HepG2 (cell line): ENCODE data around the gene OGG1. TPM values are rescaled to one million over a fixed set of nuclear protein-coding genes. Genes with fewer than 3 reads are reported as not detected.

Experiments
- ATAC-seq: fragments of 200-7000 bp; cut with Tn5 transposase; 3 replicates; pipeline ENCODE4 v1.9.1; 2020; ENCODE audit warnings: mild to moderate bottlenecking, moderate library complexity
- BruUV-seq: library from RNA; stranded (reverse); fragments of 400-500 nt; replicated peaks from 2 replicates; lab custom pipeline; 2021; lab: Mats Ljungman, UMichigan
- CTCF ChIA-PET: fragments of 300-600 bp; formaldehyde crosslinking; extraction: SDS; loops from one replicate; lab custom pipeline; 2021; ENCODE audit warnings: low total read pairs, inconsistent platforms, low intra/inter-chr PET ratio; lab: Yijun Ruan, JAX
- POLR2A ChIA-PET: fragments of 350-600 bp; sonication (Branson Sonifier 250); formaldehyde crosslinking; loops from one replicate; lab custom pipeline; 2020; ENCODE audit warnings: antibody characterized with exemption, inconsistent platforms; lab: Yijun Ruan, JAX
- DNase-seq: peaks from one replicate; pipeline ENCODE4 v3.0.0-alpha.2; 2015; ENCODE audit warnings: low spot score
- FAIRE-seq: peaks from 3 replicates; lab custom pipeline; 2011; peaks lifted over from hg19 to GRCh38; lab: Jason Lieb, UNC
- H2AFZ ChIP-seq: one replicate; pipeline ENCODE4 v1.6.1; 2011; ENCODE audit warnings: low read length, inconsistent platforms
- H3K27ac ChIP-seq: fragments of 300-600 bp; 3 replicates; pipeline ENCODE4 v1.8.0; 2011; ENCODE audit warnings: mixed run types, mild to moderate bottlenecking, mixed read lengths, low read length, inconsistent platforms; ENCODE audit not compliant: insufficient read depth; ENCODE audit errors: extremely low read length
- H3K27me3 ChIP-seq, 2 experiments: fragments of 200-600 bp in 1 of 2; 2 replicates in 1 of 2; 3 replicates in 1 of 2; pipeline versions ENCODE4 v1.6.0 to v1.8.0; 2011; ENCODE audit warnings: low read length in 2 of 2, mild to moderate bottlenecking in 2 of 2, moderate library complexity in 2 of 2, inconsistent platforms in 1 of 2; ENCODE audit not compliant: insufficient read depth in 2 of 2, control insufficient read depth in 1 of 2
- H3K36me3 ChIP-seq, 2 experiments: fragments of 200-600 bp in 1 of 2; replicated peaks in 1 of 2; 2 replicates in 1 of 2; 3 replicates in 1 of 2; pipeline versions ENCODE4 v1.5.1 to v1.8.0; 2011; ENCODE audit warnings: low read length in 2 of 2, inconsistent platforms in 1 of 2; ENCODE audit not compliant: insufficient read depth in 2 of 2, control insufficient read depth in 1 of 2
- H3K4me1 ChIP-seq: 2 replicates; pipeline ENCODE4 v1.5.1; 2012; ENCODE audit warnings: low read length, inconsistent platforms; ENCODE audit not compliant: insufficient read depth
- H3K4me2 ChIP-seq: 2 replicates; pipeline ENCODE4 v1.6.0; 2011; ENCODE audit warnings: low read depth, low read length, inconsistent platforms
- H3K4me3 ChIP-seq, 3 experiments: fragments of 200-600 bp in 1 of 3; sonication (generic), shearing (Covaris generic) in 1 of 3; replicated peaks in 1 of 3; 2 replicates each; pipeline ENCODE4 v1.5.1; 2011 to 2016; ENCODE audit warnings: low read length in 3 of 3, inconsistent platforms in 2 of 3, low read depth in 2 of 3, mild to moderate bottlenecking in 2 of 3, control low read depth in 1 of 3, mixed read lengths in 1 of 3; ENCODE audit not compliant: insufficient read depth in 1 of 3
- H3K79me2 ChIP-seq: one replicate; pipeline ENCODE4 v1.6.1; 2011; ENCODE audit warnings: low read length, inconsistent platforms; ENCODE audit not compliant: insufficient read depth
- H3K9ac ChIP-seq: 2 replicates; pipeline ENCODE4 v1.6.0; 2011; ENCODE audit warnings: mild to moderate bottlenecking, low read depth, low read length, inconsistent platforms; ENCODE audit not compliant: insufficient read depth
- H3K9me3 ChIP-seq: 2 replicates; pipeline ENCODE4 v1.5.1; 2012; ENCODE audit warnings: mild to moderate bottlenecking, low read length
- H4K20me1 ChIP-seq: 2 replicates; pipeline ENCODE4 v1.6.0; 2011; ENCODE audit warnings: inconsistent platforms, mild to moderate bottlenecking, low read length, moderate library complexity; ENCODE audit not compliant: insufficient read depth
- CBX2 ChIP-seq, 2 experiments: fragments of 200-600 bp in 1 of 2; sonication (generic); formaldehyde crosslinking in 1 of 2; IDR thresholded peaks; 2 replicates each; pipeline versions ENCODE4 v1.7.0 to v1.8.1; 2018 to 2022; ENCODE audit warnings: low read depth in 2 of 2, low read length in 1 of 2, mild to moderate bottlenecking in 1 of 2, missing genetic modification reagents in 1 of 2
- RCOR2 ChIP-seq: IDR thresholded peaks from 2 replicates; pipeline ENCODE4 v1.6.1; 2016; ENCODE audit warnings: missing biosample characterization, missing genetic modification reagents
- TOE1 ChIP-seq: sonication (generic); formaldehyde crosslinking; IDR thresholded peaks from 2 replicates; pipeline ENCODE4 v1.4.0; 2020; ENCODE audit warnings: mild to moderate bottlenecking, missing genetic modification reagents
- YEATS2 ChIP-seq: sonication (generic); formaldehyde crosslinking; IDR thresholded peaks from 2 replicates; pipeline ENCODE4 v1.4.0; 2020; ENCODE audit warnings: missing genetic modification reagents, borderline replicate concordance
- ZNF10 ChIP-seq: sonication (generic); formaldehyde crosslinking; IDR thresholded peaks from 2 replicates; pipeline ENCODE4 v1.4.0; 2020; ENCODE audit warnings: mild to moderate bottlenecking, low read depth, missing genetic modification reagents, borderline replicate concordance
- ZNF12 ChIP-seq: sonication (generic); formaldehyde crosslinking; IDR thresholded peaks from 2 replicates; pipeline ENCODE4 v1.5.0; 2020; ENCODE audit warnings: missing genetic modification reagents
- ZNF512 ChIP-seq: sonication (generic); formaldehyde crosslinking; IDR thresholded peaks from 2 replicates; pipeline ENCODE4 v1.4.0; 2020; ENCODE audit warnings: mild to moderate bottlenecking, missing genetic modification reagents
- ZNF607 ChIP-seq: sonication (generic); formaldehyde crosslinking; IDR thresholded peaks from 2 replicates; pipeline ENCODE4 v1.5.1; 2020; ENCODE audit warnings: missing genetic modification reagents, mild to moderate bottlenecking, borderline replicate concordance
- WGBS: methylation state at CpG from one replicate; pipeline ENCODE4 v1.1.6; 2017; ENCODE audit warnings: low lambda C conversion rate; 5-methylcytosine and 5-hydroxymethylcytosine counted together
- in situ Hi-C: cut with HindIII; loops from 2 replicates; pipeline ENCODE4 v1.10.0; 2017; ENCODE audit warnings: low pct_unique_long_range_greater_than_20kb; ENCODE audit not compliant: extremely low pct_ligation_motif_present
- intact Hi-C: fragments of 100-400 bp; cut with micrococcal nuclease; formaldehyde crosslinking; loops from one replicate; pipeline ENCODE4 v1.10.0; 2022; ENCODE audit not compliant: unreplicated experiment
- polyA plus RNA-seq, 8 experiments: library from polyadenylated mRNA; depleted of rRNA in 3 of 8; stranded (reverse) in 7 of 8; unstranded in 1 of 8; fragments of >200 nt; fragmentation: Illumina TruSeq in 4 of 8; extraction: Trizol in 4 of 8; gene quantifications; 2 replicates each; pipeline versions ENCODE4 v1.2.1 to v1.2.3, GENCODE V29; 2011 to 2016; ENCODE audit warnings: low read depth in 4 of 8, missing spikeins in 1 of 8, mixed read lengths in 1 of 8; ENCODE audit not compliant: insufficient read depth in 1 of 8
- total RNA-seq, 5 experiments: library from RNA; depleted of rRNA; stranded (reverse); fragments of >200 nt; fragmentation: Illumina TruSeq; extraction: Trizol; gene quantifications; 2 replicates each; pipeline ENCODE4 v1.2.3, GENCODE V29; 2016; ENCODE audit warnings: low read depth in 1 of 5
- TF ChIP-seq, protein P1 (sequence below): IDR thresholded peaks from 2 replicates; pipeline ENCODE4 v1.6.1; 2016; ENCODE audit warnings: missing compliant biosample characterization, missing genetic modification reagents, borderline replicate concordance
- TF ChIP-seq, protein P2 (sequence below): sonication (generic); formaldehyde crosslinking; conservative IDR thresholded peaks from 2 replicates; pipeline ENCODE4 v1.4.0; 2020; ENCODE audit warnings: missing genetic modification reagents
- TF ChIP-seq, protein P3 (sequence below): IDR thresholded peaks from 2 replicates; pipeline ENCODE4 v1.6.1; 2016; ENCODE audit warnings: low read depth, missing genetic modification reagents, missing compliant biosample characterization
- TF ChIP-seq, protein P4 (sequence below): sonication (generic); formaldehyde crosslinking; IDR thresholded peaks from 2 replicates; pipeline ENCODE4 v1.8.0; 2022; ENCODE audit warnings: mild to moderate bottlenecking, missing genetic modification reagents, moderate library complexity

Gene OGG1
- total and polyA plus RNA-seq, 2 of the 13 experiments (the other 11 are each of a cell fraction or from before 2014, with no cell fraction given): 28.7 to 33.2 TPM

DNA sequence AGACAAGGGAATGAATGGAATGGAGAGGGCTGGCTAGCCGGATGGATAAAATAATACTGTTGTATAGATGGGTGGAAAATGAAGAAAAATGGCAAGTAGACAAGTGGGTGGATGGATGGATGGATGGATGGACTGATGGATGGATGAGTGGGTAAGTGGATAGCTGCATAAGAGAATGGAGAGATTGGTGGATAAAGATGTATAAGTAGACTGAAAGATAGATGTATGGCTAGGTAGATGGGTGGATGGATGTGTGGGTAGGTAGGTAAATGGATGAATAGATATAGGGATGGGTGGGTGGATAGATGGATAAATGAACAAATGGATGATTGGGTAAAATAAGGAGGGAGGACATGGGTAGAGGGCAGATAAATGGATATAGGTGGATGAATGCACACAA lies 32.2 kb upstream of the OGG1 start:
- TF ChIP-seq, protein P1, sequence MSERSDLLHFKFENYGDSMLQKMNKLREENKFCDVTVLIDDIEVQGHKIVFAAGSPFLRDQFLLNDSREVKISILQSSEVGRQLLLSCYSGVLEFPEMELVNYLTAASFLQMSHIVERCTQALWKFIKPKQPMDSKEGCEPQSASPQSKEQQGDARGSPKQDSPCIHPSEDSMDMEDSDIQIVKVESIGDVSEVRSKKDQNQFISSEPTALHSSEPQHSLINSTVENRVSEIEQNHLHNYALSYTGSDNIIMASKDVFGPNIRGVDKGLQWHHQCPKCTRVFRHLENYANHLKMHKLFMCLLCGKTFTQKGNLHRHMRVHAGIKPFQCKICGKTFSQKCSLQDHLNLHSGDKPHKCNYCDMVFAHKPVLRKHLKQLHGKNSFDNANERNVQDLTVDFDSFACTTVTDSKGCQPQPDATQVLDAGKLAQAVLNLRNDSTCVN (CRISPR knock-in tag): no peak
- TF ChIP-seq, protein P2, sequence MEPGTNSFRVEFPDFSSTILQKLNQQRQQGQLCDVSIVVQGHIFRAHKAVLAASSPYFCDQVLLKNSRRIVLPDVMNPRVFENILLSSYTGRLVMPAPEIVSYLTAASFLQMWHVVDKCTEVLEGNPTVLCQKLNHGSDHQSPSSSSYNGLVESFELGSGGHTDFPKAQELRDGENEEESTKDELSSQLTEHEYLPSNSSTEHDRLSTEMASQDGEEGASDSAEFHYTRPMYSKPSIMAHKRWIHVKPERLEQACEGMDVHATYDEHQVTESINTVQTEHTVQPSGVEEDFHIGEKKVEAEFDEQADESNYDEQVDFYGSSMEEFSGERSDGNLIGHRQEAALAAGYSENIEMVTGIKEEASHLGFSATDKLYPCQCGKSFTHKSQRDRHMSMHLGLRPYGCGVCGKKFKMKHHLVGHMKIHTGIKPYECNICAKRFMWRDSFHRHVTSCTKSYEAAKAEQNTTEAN (CRISPR knock-in tag): no peak
- TF ChIP-seq, protein P3, sequence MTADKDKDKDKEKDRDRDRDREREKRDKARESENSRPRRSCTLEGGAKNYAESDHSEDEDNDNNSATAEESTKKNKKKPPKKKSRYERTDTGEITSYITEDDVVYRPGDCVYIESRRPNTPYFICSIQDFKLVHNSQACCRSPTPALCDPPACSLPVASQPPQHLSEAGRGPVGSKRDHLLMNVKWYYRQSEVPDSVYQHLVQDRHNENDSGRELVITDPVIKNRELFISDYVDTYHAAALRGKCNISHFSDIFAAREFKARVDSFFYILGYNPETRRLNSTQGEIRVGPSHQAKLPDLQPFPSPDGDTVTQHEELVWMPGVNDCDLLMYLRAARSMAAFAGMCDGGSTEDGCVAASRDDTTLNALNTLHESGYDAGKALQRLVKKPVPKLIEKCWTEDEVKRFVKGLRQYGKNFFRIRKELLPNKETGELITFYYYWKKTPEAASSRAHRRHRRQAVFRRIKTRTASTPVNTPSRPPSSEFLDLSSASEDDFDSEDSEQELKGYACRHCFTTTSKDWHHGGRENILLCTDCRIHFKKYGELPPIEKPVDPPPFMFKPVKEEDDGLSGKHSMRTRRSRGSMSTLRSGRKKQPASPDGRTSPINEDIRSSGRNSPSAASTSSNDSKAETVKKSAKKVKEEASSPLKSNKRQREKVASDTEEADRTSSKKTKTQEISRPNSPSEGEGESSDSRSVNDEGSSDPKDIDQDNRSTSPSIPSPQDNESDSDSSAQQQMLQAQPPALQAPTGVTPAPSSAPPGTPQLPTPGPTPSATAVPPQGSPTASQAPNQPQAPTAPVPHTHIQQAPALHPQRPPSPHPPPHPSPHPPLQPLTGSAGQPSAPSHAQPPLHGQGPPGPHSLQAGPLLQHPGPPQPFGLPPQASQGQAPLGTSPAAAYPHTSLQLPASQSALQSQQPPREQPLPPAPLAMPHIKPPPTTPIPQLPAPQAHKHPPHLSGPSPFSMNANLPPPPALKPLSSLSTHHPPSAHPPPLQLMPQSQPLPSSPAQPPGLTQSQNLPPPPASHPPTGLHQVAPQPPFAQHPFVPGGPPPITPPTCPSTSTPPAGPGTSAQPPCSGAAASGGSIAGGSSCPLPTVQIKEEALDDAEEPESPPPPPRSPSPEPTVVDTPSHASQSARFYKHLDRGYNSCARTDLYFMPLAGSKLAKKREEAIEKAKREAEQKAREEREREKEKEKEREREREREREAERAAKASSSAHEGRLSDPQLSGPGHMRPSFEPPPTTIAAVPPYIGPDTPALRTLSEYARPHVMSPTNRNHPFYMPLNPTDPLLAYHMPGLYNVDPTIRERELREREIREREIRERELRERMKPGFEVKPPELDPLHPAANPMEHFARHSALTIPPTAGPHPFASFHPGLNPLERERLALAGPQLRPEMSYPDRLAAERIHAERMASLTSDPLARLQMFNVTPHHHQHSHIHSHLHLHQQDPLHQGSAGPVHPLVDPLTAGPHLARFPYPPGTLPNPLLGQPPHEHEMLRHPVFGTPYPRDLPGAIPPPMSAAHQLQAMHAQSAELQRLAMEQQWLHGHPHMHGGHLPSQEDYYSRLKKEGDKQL (CRISPR knock-in tag): no peak
- TF ChIP-seq ZNF10 (CRISPR knock-in tag) (no peak), YEATS2 (CRISPR knock-in tag) (no peak), TOE1 (no peak), ZNF512 (CRISPR knock-in tag) (no peak), CBX2 (IDR thresholded peaks at IDR 0.05; ENCODE audit: low read depth, low read length) (no peak), CBX2 (CRISPR knock-in tag; IDR thresholded peaks at IDR 0.05; ENCODE audit: low read depth) (no peak), ZNF607 (no peak), RCOR2 (CRISPR knock-in tag) (no peak), ZNF12 (CRISPR knock-in tag) (no peak)
- TF ChIP-seq, protein P4, sequence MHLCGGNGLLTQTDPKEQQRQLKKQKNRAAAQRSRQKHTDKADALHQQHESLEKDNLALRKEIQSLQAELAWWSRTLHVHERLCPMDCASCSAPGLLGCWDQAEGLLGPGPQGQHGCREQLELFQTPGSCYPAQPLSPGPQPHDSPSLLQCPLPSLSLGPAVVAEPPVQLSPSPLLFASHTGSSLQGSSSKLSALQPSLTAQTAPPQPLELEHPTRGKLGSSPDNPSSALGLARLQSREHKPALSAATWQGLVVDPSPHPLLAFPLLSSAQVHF (CRISPR knock-in tag): no peak
- Histone ChIP-seq H3K27ac (no peak overlapping the region), H3K9me3 (no peaks in the 10 kb centered on the region), H2AFZ (no peak overlapping the region), H4K20me1 (no peaks in the 10 kb centered on the region), H3K27me3 (peaks cover 2 to 28% of the 10 kb centered on the region in 2 experiments; a peak in 4 of 5 replicates), H3K4me1 (peaks cover 12% of the 10 kb centered on the region), H3K4me2 (no peak overlapping the region), H3K9ac (no peak overlapping the region), H3K79me2 (no peaks in the 10 kb centered on the region), H3K36me3 (no peaks in the 10 kb centered on the region), H3K4me3 (no peak overlapping the region)
- ATAC-seq (no peak), FAIRE-seq (no peak), DNase-seq (no peak)
- intact Hi-C loops: no loop called here
- 11% methylated on average over 1 of the region's 1 CpG for WGBS
- no TSS peak for BruUV-seq
- in situ Hi-C loops: no loop called here
- ChIA-PET POLR2A (interaction anchor here (1.3 kb wide), 1 partner anchor 75 kb away, joined by 3 read pairs; the partner anchor contains the start of gene ARPC4), CTCF (no interaction called here)
